BJ (cell line): ENCODE results near the gene CRIM1. TPM values are rescaled to one million over a fixed set of nuclear protein-coding genes. Genes with fewer than 3 reads are reported as not detected.

Experiments used
- CTCF ChIA-PET: fragments of 350-600 bp; formaldehyde crosslinking; extraction: SDS; loops from one replicate; lab custom pipeline; 2021; ENCODE audit warnings: antibody characterized with exemption, inconsistent platforms; lab: Yijun Ruan, JAX
- POLR2A ChIA-PET: fragments of 300-600 bp; sonication (Branson Sonifier 250); formaldehyde crosslinking; extraction: SDS; loops from one replicate; lab custom pipeline; 2021; ENCODE audit warnings: antibody characterized with exemption; lab: Charles Lee
- DNase-seq: peaks from one replicate; pipeline ENCODE4 v3.0.0-alpha.2; 2011; ENCODE audit warnings: low read depth
- H3K27me3 ChIP-seq: 2 replicates; pipeline ENCODE4 v1.6.0; 2011; ENCODE audit warnings: low read length; ENCODE audit not compliant: control insufficient read depth, insufficient read depth
- H3K36me3 ChIP-seq: 2 replicates; pipeline ENCODE4 v1.5.1; 2011; ENCODE audit warnings: low read length; ENCODE audit not compliant: control insufficient read depth, insufficient read depth
- H3K4me3 ChIP-seq: 2 replicates; pipeline ENCODE4 v1.5.1; 2011; ENCODE audit warnings: low read depth, mild to moderate bottlenecking, control low read depth, low read length
- polyA plus RNA-seq: library from polyadenylated mRNA; depleted of rRNA; stranded (reverse); fragments of >200 nt; gene quantifications from 2 replicates; pipeline ENCODE4 v1.2.3, GENCODE V29; 2011
- TF ChIP-seq, protein P1 (sequence below): IDR thresholded peaks from 2 replicates; pipeline ENCODE4 v1.5.1; 2011; ENCODE audit warnings: low read depth, mild to moderate bottlenecking, control low read depth, inconsistent platforms, low read length, moderate library complexity; ENCODE audit not compliant: insufficient read depth

CRIM1 gene
- polyA plus RNA-seq, 1 experiment, result 729 TPM

DNA sequence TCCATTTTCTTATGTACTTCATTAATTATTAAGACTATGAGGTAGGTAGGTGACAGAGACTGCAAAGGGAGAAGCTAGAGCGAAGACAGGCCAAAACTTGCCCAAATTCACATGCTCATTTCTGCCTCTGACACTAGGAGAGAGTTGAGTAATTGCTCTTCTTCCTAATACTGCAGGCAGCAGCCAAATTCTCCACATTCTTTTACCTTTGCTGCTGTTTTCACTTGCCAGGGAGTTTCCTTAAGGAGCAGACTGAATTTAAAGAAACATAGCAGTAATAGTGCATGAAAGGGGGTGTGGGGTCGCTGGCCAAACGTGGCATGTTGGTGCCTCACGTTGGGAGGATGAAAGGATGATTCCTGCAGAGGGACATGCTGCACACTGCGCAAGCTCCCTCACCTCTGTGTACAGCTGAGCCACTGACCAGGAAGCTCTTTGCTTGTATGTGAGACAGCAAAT, 12.3 kb downstream of the CRIM1 start:
- ChIA-PET POLR2A (interaction anchor here (0.6 kb wide), 1 partner anchor 92 kb away, joined by 3 read pairs; no protein-coding TSS in a partner anchor), CTCF (interaction anchor here (0.7 to 1.7 kb wide), 2 partner anchors 15 to 92 kb away, joined by 3 to 7 read pairs; no protein-coding TSS in a partner anchor)
- H3K4me3 ChIP-seq, result no peak overlapping the region
- peaks cover 3% of the 10 kb centered on the region for H3K36me3 ChIP-seq
- no peaks in the 10 kb centered on the region for H3K27me3 ChIP-seq
- no peak for DNase-seq
- TF ChIP-seq, protein P1, sequence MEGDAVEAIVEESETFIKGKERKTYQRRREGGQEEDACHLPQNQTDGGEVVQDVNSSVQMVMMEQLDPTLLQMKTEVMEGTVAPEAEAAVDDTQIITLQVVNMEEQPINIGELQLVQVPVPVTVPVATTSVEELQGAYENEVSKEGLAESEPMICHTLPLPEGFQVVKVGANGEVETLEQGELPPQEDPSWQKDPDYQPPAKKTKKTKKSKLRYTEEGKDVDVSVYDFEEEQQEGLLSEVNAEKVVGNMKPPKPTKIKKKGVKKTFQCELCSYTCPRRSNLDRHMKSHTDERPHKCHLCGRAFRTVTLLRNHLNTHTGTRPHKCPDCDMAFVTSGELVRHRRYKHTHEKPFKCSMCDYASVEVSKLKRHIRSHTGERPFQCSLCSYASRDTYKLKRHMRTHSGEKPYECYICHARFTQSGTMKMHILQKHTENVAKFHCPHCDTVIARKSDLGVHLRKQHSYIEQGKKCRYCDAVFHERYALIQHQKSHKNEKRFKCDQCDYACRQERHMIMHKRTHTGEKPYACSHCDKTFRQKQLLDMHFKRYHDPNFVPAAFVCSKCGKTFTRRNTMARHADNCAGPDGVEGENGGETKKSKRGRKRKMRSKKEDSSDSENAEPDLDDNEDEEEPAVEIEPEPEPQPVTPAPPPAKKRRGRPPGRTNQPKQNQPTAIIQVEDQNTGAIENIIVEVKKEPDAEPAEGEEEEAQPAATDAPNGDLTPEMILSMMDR, result no peak

DNA sequence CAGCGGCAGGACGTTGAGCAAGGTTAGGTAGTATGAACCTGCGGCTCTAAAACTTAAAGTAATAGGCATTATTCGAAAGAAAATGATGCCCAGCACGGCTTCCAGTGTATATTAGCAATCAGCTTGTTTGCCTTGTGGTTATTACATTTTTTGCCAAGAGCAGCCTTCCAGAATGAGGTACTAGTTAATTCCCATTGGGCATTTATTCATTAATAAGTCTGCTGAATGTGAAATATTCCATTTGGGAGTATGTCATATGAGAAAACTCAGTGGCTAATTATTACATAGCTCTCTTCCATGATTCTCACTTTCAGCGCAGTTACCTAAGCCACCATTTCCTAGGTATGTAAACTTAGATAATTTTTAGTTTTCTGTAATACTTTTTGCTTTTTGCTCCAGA, 12.9 kb downstream of the CRIM1 start:
- peaks cover 3% of the 10 kb centered on the region for H3K36me3 ChIP-seq
- no peaks in the 10 kb centered on the region for H3K27me3 ChIP-seq
- CTCF ChIA-PET, result interaction anchor here (0.7 to 1.7 kb wide), 3 partner anchors 15 to 120 kb away, joined by 3 to 7 read pairs (median 4); no protein-coding TSS in a partner anchor
- POLR2A ChIA-PET, result interaction anchor here (0.6 kb wide), 1 partner anchor 91 kb away, joined by 3 read pairs; no protein-coding TSS in a partner anchor
- DNase-seq, result no peak
- no peak overlapping the region for H3K4me3 ChIP-seq
- TF ChIP-seq, protein P1, result no peak

DNA sequence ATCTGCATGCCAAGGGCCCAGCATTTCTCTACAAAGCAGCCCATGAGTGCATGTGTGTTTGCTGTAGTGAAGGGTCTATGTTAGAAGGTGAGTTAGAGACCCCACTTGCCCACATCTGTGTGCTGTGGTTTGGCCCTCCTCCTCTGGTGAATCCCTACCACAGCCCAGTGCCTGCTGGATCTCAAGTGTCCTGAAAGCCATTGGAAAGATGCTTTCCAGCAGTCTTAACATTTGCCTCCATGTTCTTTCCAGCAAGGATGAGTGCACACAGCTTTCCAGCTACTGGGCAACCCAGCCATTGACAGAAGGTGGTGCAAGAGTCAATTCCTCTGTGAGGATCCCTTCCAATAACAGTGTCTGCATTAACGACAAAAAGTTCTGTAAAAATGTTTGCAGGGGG, 13.6 kb downstream of the CRIM1 start:
- Histone ChIP-seq H3K27me3 (no peaks in the 10 kb centered on the region), H3K4me3 (no peak overlapping the region), H3K36me3 (peaks cover 3% of the 10 kb centered on the region)
- DNase-seq, result no peak
- ChIA-PET POLR2A (no interaction called here), CTCF (interaction anchor here (0.9 to 1.7 kb wide), 3 partner anchors 19 to 120 kb away, joined by 4 to 7 read pairs (median 4); no protein-coding TSS in a partner anchor)
- TF ChIP-seq, protein P1, result no peak

DNA sequence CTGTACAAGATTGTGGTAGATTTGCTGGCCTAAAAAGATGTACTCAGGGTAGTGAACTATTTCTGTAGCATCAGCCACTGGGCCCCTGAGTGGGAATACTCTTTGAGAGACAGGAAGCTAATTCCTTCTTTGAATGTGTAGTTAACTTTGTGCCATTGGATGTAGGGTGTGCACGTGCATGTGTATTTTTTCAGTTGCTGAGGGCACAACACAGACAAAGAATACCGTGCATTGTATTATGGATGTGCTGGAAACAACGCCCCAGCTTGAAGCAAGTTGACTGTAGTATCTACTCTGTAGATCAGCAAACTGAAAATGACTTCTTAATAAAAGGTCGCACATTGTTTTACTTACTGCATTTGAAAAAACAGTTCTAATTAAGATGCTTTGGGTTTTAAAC, 14.1 kb downstream of the CRIM1 start:
- H3K27me3 ChIP-seq, result no peaks in the 10 kb centered on the region
- TF ChIP-seq, protein P1, result no peak
- ChIA-PET CTCF (interaction anchor here (1.6 to 1.7 kb wide), 2 partner anchors 18 to 90 kb away, joined by 4 to 7 read pairs; no protein-coding TSS in a partner anchor), POLR2A (no interaction called here)
- DNase-seq, result no peak
- no peak overlapping the region for H3K4me3 ChIP-seq
- H3K36me3 ChIP-seq, result peaks cover 3% of the 10 kb centered on the region

DNA sequence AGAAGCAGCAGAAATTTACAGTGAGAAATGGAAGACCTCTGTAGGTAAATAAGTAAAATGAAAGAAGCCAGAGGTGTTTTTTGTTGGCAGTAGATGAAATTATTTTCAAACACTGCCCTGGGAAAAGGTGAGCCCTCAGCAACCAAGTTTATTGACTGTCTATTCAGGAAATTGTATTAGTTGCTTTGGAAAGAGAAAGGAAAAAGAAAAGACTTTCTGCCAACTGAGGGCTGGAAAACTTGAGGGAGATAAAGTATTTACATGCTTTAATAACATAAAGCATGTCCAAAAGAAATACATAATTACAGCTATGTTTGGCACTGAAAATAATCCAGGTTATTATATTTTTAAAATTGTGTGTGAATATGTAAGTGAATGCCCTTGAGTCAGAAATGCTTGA, 14.7 kb downstream of the CRIM1 start:
- Histone ChIP-seq H3K4me3 (no peak overlapping the region), H3K27me3 (no peaks in the 10 kb centered on the region), H3K36me3 (peaks cover 3% of the 10 kb centered on the region)
- no peak for DNase-seq
- TF ChIP-seq, protein P1, result no peak
- ChIA-PET POLR2A (no interaction called here), CTCF (interaction anchor here (1.6 kb wide), 1 partner anchor 17 kb away, joined by 4 read pairs; no protein-coding TSS in a partner anchor)
